Mesothelial cell of epicardium (in vitro differentiated cells): Measurements from ENCODE around the gene SLC29A1. TPM values are rescaled to one million over a fixed set of nuclear protein-coding genes. Genes with fewer than 3 reads are reported as not detected.

ENCODE experiments used
- DNase-seq, 2 experiments: peaks; one replicate each; pipeline ENCODE4 v3.0.0; 2021; ENCODE audit warnings: low spot score in 2 of 2; ENCODE audit not compliant: unreplicated experiment in 2 of 2
- H3K27ac Mint-ChIP-seq: 2 replicates; pipeline ENCODE4 v1.8.0; 2021; ENCODE audit warnings: mixed read lengths
- H3K27me3 Mint-ChIP-seq: 2 replicates; pipeline ENCODE4 v1.8.0; 2021; ENCODE audit warnings: low read depth, mixed read lengths
- H3K36me3 Mint-ChIP-seq: 2 replicates; pipeline ENCODE4 v1.8.0; 2021; ENCODE audit warnings: mixed read lengths
- H3K4me1 Mint-ChIP-seq: 2 replicates; pipeline ENCODE4 v1.8.0; 2021; ENCODE audit warnings: mixed read lengths
- H3K4me3 Mint-ChIP-seq: 2 replicates; pipeline ENCODE4 v1.8.0; 2021; ENCODE audit warnings: mild to moderate bottlenecking, moderate library complexity, mixed read lengths
- H3K9me3 Mint-ChIP-seq: 2 replicates; pipeline ENCODE4 v1.8.0; 2021; ENCODE audit warnings: mixed read lengths
- CTCF ChIP-seq: fragments of 200-600 bp; sonication (generic); IDR thresholded peaks from one replicate; pipeline ENCODE4 v1.5.0; 2021; ENCODE audit warnings: antibody characterized with exemption; ENCODE audit not compliant: unreplicated experiment
- total RNA-seq: library from RNA; stranded (reverse); gene quantifications from 3 replicates; pipeline ENCODE4 v1.2.1, GENCODE V29; 2021

The SLC29A1 gene
- total RNA-seq, 1 donor from 2014 or later: 13.2 TPM

GRCh38 chr6:44234101-44235025 lies 11.0 kb downstream of the SLC29A1 start:
- peak; percentile 50 for TF ChIP-seq CTCF
- no peak for DNase-seq
- Mint-ChIP-seq H3K27me3 (peaks cover 3% of the 10 kb centered on the region), H3K9me3 (no peaks in the 10 kb centered on the region), H3K36me3 (no peaks in the 10 kb centered on the region), H3K4me3 (no peak overlapping the region), H3K27ac (peak overlapping the region; percentile 84), H3K4me1 (peaks cover 35% of the 10 kb centered on the region)

GRCh38 chr6:44235269-44235668 lies 11.9 kb downstream of the SLC29A1 start:
- H3K4me3 Mint-ChIP-seq: peak overlapping the region; percentile 10
- no peak for TF ChIP-seq CTCF
- no peaks in the 10 kb centered on the region for H3K36me3 Mint-ChIP-seq
- H3K4me1 Mint-ChIP-seq: peaks cover 34% of the 10 kb centered on the region
- peak overlapping the region; percentile 84 for H3K27ac Mint-ChIP-seq
- no peaks in the 10 kb centered on the region for H3K9me3 Mint-ChIP-seq
- no peak for DNase-seq
- H3K27me3 Mint-ChIP-seq: peaks cover 4% of the 10 kb centered on the region

- H3K4me1 Mint-ChIP-seq: peaks cover 34% of the 10 kb centered on the region
- no peaks in the 10 kb centered on the region for H3K36me3 Mint-ChIP-seq
- TF ChIP-seq CTCF: no peak
- H3K27ac Mint-ChIP-seq: no peak overlapping the region
- DNase-seq: no peak
- H3K4me3 Mint-ChIP-seq: no peak overlapping the region
- no peaks in the 10 kb centered on the region for H3K9me3 Mint-ChIP-seq
- H3K27me3 Mint-ChIP-seq: peaks cover 4% of the 10 kb centered on the region
Measured at GRCh38 chr6:44235891-44236516, 12.6 kb downstream of the SLC29A1 start.

- H3K4me3 Mint-ChIP-seq: peak overlapping the region; percentile 87
- H3K36me3 Mint-ChIP-seq: no peaks in the 10 kb centered on the region
- peak overlapping the region; percentile 91 for H3K27ac Mint-ChIP-seq
- TF ChIP-seq CTCF: no peak
- H3K9me3 Mint-ChIP-seq: no peaks in the 10 kb centered on the region
- H3K4me1 Mint-ChIP-seq: peaks cover 34% of the 10 kb centered on the region
- peaks cover 4% of the 10 kb centered on the region for H3K27me3 Mint-ChIP-seq
- peak in 1 of 2 experiments; percentile 53 for DNase-seq
Measured at GRCh38 chr6:44237021-44237812, 13.8 kb downstream of the SLC29A1 start.

GRCh38 chr6:44237813-44238433 lies 14.5 kb downstream of the SLC29A1 start:
- Mint-ChIP-seq H3K36me3 (no peaks in the 10 kb centered on the region), H3K4me1 (peaks cover 34% of the 10 kb centered on the region), H3K9me3 (no peaks in the 10 kb centered on the region), H3K27me3 (peaks cover 4% of the 10 kb centered on the region), H3K27ac (peak overlapping the region; percentile 91), H3K4me3 (peak overlapping the region; percentile 87)
- TF ChIP-seq CTCF: peak; percentile 98
- DNase-seq: peak; percentile 72 to 89
